ENCODE measurements around the gene OSBP.

The OSBP gene

DNA sequence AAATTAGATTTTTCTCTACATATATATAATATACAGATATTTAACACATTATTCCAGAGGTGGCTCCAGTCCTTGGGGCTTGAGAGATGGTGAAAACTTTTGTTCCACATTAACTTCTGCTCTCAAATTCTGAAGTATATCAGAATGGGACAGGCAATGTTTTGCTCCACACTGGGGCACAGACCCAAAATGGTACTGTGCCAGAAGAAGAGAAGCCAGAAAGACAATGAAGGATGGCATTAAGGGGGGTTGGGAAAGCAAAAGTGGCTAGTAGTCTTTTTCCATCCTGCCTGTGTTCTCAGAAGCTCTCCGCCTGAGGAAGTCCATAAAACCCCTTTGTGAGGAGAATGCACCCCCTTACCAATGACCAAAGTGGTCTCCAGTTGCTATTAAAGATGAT is 40.1 kb downstream of the OSBP start:
- TF ChIP-seq, protein P1, sequence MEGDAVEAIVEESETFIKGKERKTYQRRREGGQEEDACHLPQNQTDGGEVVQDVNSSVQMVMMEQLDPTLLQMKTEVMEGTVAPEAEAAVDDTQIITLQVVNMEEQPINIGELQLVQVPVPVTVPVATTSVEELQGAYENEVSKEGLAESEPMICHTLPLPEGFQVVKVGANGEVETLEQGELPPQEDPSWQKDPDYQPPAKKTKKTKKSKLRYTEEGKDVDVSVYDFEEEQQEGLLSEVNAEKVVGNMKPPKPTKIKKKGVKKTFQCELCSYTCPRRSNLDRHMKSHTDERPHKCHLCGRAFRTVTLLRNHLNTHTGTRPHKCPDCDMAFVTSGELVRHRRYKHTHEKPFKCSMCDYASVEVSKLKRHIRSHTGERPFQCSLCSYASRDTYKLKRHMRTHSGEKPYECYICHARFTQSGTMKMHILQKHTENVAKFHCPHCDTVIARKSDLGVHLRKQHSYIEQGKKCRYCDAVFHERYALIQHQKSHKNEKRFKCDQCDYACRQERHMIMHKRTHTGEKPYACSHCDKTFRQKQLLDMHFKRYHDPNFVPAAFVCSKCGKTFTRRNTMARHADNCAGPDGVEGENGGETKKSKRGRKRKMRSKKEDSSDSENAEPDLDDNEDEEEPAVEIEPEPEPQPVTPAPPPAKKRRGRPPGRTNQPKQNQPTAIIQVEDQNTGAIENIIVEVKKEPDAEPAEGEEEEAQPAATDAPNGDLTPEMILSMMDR (IDR thresholded peaks at IDR 0.05; ENCODE audit: unreplicated experiment in 3 of 3): no peak
- H3K4me3 Mint-ChIP-seq: no peak overlapping the region
- peak overlapping the region in 1 of 3 experiments; percentile 17 for H3K27ac Mint-ChIP-seq
- peaks cover 8% of the 10 kb centered on the region for H3K4me1 Mint-ChIP-seq
- no peaks in the 10 kb centered on the region for H3K9me3 Mint-ChIP-seq
- no peaks in the 10 kb centered on the region for H3K27me3 Mint-ChIP-seq (ENCODE audit: low read depth)
- peaks cover 57% of the 10 kb centered on the region for H3K36me3 Mint-ChIP-seq (ENCODE audit: low read depth)

DNA sequence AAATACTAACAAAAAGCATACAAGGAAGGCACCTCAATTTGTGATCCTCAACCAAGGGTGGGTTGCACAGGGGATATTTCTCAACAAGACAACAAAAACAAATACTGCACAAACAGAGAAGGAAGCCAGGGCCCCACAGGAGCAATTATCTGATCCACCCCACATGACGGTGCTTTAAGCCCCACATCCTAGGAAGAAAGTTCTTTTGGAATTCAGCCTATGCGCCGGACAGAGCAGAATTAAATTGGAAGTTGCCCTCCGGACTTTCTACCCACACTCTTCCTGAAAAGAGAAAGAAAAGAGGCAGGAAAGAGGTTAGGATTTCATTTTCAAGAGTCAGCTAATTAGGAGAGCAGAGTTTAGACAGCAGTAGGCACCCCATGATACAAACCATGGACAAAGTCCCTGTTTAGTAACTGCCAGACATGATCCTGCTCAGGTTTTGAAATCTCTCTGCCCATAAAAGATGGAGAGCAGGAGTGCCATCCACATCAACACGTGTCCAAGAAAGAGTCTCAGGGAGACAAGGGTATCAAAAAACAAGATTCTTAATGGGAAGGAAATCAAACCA is 40.6 kb downstream of the OSBP start:
- H3K4me1 Mint-ChIP-seq: peaks cover 8% of the 10 kb centered on the region
- peak overlapping the region in 2 of 3 experiments; percentile 17 to 23 for H3K27ac Mint-ChIP-seq
- H3K9me3 Mint-ChIP-seq: no peaks in the 10 kb centered on the region
- TF ChIP-seq, protein P1 (IDR thresholded peaks at IDR 0.05; ENCODE audit: unreplicated experiment in 3 of 3): no peak
- no peaks in the 10 kb centered on the region for H3K27me3 Mint-ChIP-seq (ENCODE audit: low read depth)
- H3K4me3 Mint-ChIP-seq: no peak overlapping the region
- peaks cover 52% of the 10 kb centered on the region for H3K36me3 Mint-ChIP-seq (ENCODE audit: low read depth)

DNA sequence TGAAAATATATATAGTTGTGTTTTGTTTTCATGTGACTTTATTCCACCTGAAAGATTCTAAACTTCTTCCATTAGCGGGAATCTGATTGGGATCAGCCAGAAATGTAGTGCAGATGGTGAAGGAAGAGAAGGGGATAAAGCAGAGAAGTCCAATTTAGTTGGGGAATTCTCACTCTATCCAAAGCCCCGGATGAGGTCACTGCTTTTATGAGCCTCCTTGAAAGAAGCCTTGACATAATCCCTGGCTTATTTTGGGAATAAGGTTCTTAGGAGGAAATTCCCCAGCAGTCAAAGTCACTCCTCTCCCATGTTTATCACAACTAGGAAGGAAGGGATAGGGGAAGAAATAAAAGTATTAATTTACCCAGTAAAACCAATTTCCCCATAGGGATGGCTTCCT is 41.1 kb downstream of the OSBP start:
- H3K4me3 Mint-ChIP-seq: no peak overlapping the region
- no peaks in the 10 kb centered on the region for H3K9me3 Mint-ChIP-seq
- TF ChIP-seq, protein P1 (IDR thresholded peaks at IDR 0.05; ENCODE audit: unreplicated experiment in 3 of 3): no peak
- peak overlapping the region in 1 of 3 experiments; percentile 17 for H3K27ac Mint-ChIP-seq
- H3K4me1 Mint-ChIP-seq: peaks cover 8% of the 10 kb centered on the region
- H3K27me3 Mint-ChIP-seq (ENCODE audit: low read depth): no peaks in the 10 kb centered on the region
- peaks cover 47% of the 10 kb centered on the region for H3K36me3 Mint-ChIP-seq (ENCODE audit: low read depth)

DNA sequence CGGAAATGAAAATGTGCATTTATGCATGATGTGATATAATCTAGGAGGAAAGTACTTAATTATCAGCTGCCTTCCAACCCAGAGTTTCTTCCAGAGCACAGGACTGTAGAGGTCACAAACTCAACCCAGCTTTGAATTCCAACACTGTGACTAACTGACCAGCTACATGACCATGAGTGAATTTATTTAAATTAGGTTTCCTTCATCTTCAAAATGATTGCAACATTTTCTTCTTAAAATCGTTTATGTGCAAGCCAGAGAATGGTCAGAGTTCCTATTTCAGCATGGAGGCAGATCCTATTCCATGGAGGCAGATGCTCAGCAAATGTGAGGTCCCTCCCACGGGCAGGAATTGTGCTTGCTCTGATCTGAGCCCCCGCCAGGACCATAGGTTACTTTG is 42.4 kb downstream of the OSBP start:
- Mint-ChIP-seq H3K36me3 (ENCODE audit: low read depth) (peaks cover 34% of the 10 kb centered on the region), H3K27me3 (ENCODE audit: low read depth) (no peaks in the 10 kb centered on the region), H3K27ac (no peak overlapping the region), H3K4me1 (peaks cover 8% of the 10 kb centered on the region), H3K4me3 (no peak overlapping the region), H3K9me3 (no peaks in the 10 kb centered on the region)
- TF ChIP-seq, protein P1 (IDR thresholded peaks at IDR 0.05; ENCODE audit: unreplicated experiment in 3 of 3): no peak

DNA sequence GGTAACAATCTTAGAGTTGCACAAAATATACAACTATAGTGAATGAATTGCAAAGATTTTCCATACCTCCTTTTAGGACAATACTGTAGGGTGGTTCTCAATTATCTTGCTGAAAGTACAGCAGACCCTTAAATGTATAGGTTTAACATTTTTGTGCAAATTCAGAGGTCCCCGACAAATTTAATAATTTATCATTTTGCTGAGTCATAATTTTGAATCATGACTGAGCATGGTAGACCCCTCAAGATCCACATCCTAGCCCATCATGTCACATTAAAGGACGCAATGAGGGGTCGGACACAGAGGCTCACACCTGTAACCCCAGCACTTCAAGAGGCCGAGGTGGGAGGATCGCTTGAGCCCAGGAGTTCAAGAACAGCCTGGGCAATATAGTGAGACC is 43.5 kb downstream of the OSBP start:
- no peak overlapping the region for H3K4me3 Mint-ChIP-seq
- H3K27me3 Mint-ChIP-seq (ENCODE audit: low read depth): no peaks in the 10 kb centered on the region
- peaks cover 8% of the 10 kb centered on the region for H3K4me1 Mint-ChIP-seq
- H3K36me3 Mint-ChIP-seq (ENCODE audit: low read depth): peaks cover 26% of the 10 kb centered on the region
- TF ChIP-seq, protein P1 (IDR thresholded peaks at IDR 0.05; ENCODE audit: unreplicated experiment in 3 of 3): no peak
- no peaks in the 10 kb centered on the region for H3K9me3 Mint-ChIP-seq
- no peak overlapping the region for H3K27ac Mint-ChIP-seq

DNA sequence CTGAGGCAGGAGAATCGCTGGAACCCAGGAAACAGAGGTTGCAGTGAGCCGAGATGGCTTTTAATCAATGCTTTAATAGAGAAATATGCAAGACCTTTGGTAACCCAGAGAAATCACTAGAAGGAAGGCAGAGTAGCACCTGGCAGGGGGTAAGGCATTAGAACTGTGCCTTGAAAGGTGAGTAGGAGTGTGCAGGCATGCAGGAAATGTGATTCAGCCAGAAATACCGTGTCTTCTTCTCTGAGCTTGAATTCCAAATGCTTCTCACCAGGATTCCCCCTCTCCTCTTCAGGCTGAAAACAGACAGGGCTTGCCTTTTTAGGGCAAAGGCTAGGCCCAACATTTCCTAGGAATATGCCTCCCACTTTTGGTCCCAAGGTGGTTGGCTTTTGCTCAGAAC is 53.3 kb downstream of the OSBP start:
- Mint-ChIP-seq H3K4me1 (peaks cover 9% of the 10 kb centered on the region), H3K4me3 (peak overlapping the region; percentile 58 to 83 (median 74)), H3K36me3 (ENCODE audit: low read depth) (no peaks in the 10 kb centered on the region), H3K27me3 (ENCODE audit: low read depth) (peaks cover 14% of the 10 kb centered on the region), H3K27ac (peak overlapping the region in 2 of 3 experiments; percentile 7 to 66), H3K9me3 (no peaks in the 10 kb centered on the region)
- TF ChIP-seq, protein P1 (IDR thresholded peaks at IDR 0.05; ENCODE audit: unreplicated experiment in 3 of 3): no peak
